ENCODE data around the gene GABBR2. TPM values are rescaled to one million over a fixed set of nuclear protein-coding genes. Genes with fewer than 3 reads are reported as not detected.

Gene GABBR2
- total and polyA plus RNA-seq, 2 of the 8 experiments (the other 6 are each of a cell fraction or from before 2014, with no cell fraction given): 0.50 to 1.2 TPM

DNA sequence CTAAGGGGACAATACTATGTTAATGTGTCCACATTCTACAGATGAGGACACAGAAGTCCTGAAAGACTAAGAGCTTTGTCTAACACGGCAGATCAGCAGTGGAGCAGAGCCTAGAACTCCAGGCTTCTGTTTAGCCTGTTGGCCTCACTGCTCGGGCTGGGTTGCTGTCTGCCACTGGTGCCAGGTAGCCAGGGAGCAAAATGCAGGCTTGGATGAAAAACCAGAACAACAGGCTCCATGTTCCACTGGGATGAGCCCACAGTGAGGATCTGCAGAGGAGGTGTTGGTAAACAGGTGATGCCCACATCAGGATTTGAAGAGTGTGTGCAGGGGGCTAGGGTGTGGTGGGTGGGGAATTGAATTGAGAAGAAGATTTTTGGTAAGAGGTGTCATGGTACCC lies 339.3 kb downstream of the GABBR2 start:
- Histone ChIP-seq H3K9me3 (ENCODE audit: insufficient read depth in 2 of 2, low read depth in 1 of 2, low read length in 1 of 2) (peaks cover 14 to 18% of the 10 kb centered on the region in 2 experiments), H3K23ac (ENCODE audit: insufficient read length) (no peak overlapping the region), H3K4me2 (ENCODE audit: insufficient read depth in 1 of 2, low read depth in 2 of 2, low read length in 2 of 2) (no peak overlapping the region), H2BK12ac (ENCODE audit: low read depth, low read length) (no peak overlapping the region), H4K8ac (ENCODE audit: extremely low read depth, insufficient read depth, low read length) (no peak overlapping the region), H3K4me3 (ENCODE audit: extremely low read depth in 1 of 4, insufficient read depth in 2 of 4, low read depth in 3 of 4, low read length in 4 of 4) (no peak overlapping the region), H2BK15ac (ENCODE audit: low read length) (no peak overlapping the region), H2BK120ac (replicated peaks; ENCODE audit: low read depth, low read length) (no peak overlapping the region), H2BK5ac (ENCODE audit: low read depth, low read length) (no peak overlapping the region), H3K56ac (replicated peaks; ENCODE audit: insufficient read length, low read depth, low read length) (no peak overlapping the region), H2AK5ac (ENCODE audit: low read depth, low read length) (no peak overlapping the region), H3K18ac (ENCODE audit: extremely low read depth, low read length) (no peak overlapping the region), H2AFZ (ENCODE audit: low read length) (no peak overlapping the region), H4K91ac (replicated peaks; ENCODE audit: insufficient read length, low read length) (no peak overlapping the region), H3K14ac (ENCODE audit: insufficient read length) (no peak overlapping the region), H2BK20ac (ENCODE audit: low read length) (no peak overlapping the region), H3K23me2 (ENCODE audit: low read depth, low read length) (peaks cover 2% of the 10 kb centered on the region; the same call in 1 of the 2 replicates), H3K27me3 (replicated peaks in 1 of 4; ENCODE audit: control insufficient read depth in 3 of 4, extremely low read depth in 1 of 4, insufficient read depth in 3 of 4, low read length in 3 of 4) (no peaks in the 10 kb centered on the region), H4K20me1 (replicated peaks in 1 of 2; ENCODE audit: control insufficient read depth in 1 of 2, insufficient read depth in 2 of 2, low read length in 2 of 2) (no peaks in the 10 kb centered on the region), H3K79me1 (ENCODE audit: low read depth, low read length) (no peaks in the 10 kb centered on the region), H3K4me1 (replicated peaks in 1 of 4; ENCODE audit: control insufficient read depth in 3 of 4, insufficient read depth in 4 of 4, low read length in 3 of 4) (no peaks in the 10 kb centered on the region), H3K36me3 (ENCODE audit: control insufficient read depth in 2 of 4, insufficient read depth in 4 of 4, low read length in 3 of 4) (no peaks in the 10 kb centered on the region), H3K27ac (ENCODE audit: low read depth, low read length) (no peak overlapping the region), H3K9ac (replicated peaks in 1 of 4; ENCODE audit: extremely low read depth in 1 of 4, low read depth in 3 of 4, low read length in 3 of 4) (no peak overlapping the region), H3K4ac (replicated peaks; ENCODE audit: insufficient read length, low read depth, low read length) (no peak overlapping the region), H3K79me2 (ENCODE audit: control insufficient read depth in 1 of 2, insufficient read depth in 2 of 2, low read length in 2 of 2) (no peaks in the 10 kb centered on the region), H4K5ac (ENCODE audit: insufficient read length, low read depth, low read length) (no peak overlapping the region)
- TF ChIP-seq CBX5 (IDR thresholded peaks at IDR 0.05; ENCODE audit: low read depth, low read length): no peak
- TF ChIP-seq HDAC2 (IDR thresholded peaks at IDR 0.05; ENCODE audit: borderline replicate concordance in 1 of 2, low read depth in 2 of 2, low read length in 2 of 2): no peak
- TF ChIP-seq NRF1 (IDR thresholded peaks at IDR 0.05; ENCODE audit: low read depth, low read length): no peak
- no peak for TF ChIP-seq SP1 (IDR thresholded peaks at IDR 0.05; ENCODE audit: low read depth, low read length)
- TF ChIP-seq SUZ12 (IDR thresholded peaks at IDR 0.05; ENCODE audit: low read length): no peak
- TF ChIP-seq TCF12 (IDR thresholded peaks at IDR 0.05; ENCODE audit: low read depth, low read length): no peak
- no peak for TF ChIP-seq RAD21 (IDR thresholded peaks at IDR 0.05 in 1 of 2, conservative IDR thresholded peaks at IDR 0.05 in 1 of 2; ENCODE audit: low read depth in 2 of 2, low read length in 2 of 2)
- no peak for TF ChIP-seq TAF7 (optimal IDR thresholded peaks at IDR 0.05; ENCODE audit: borderline replicate concordance, low read depth, low read length)
- no peak for TF ChIP-seq POLR2A (IDR thresholded peaks at IDR 0.05; ENCODE audit: control extremely low read depth in 1 of 2, low read depth in 2 of 2, low read length in 2 of 2)
- TF ChIP-seq TBP (IDR thresholded peaks at IDR 0.05; ENCODE audit: low read depth, low read length): no peak
- 94% methylated on average over 2 of the region's 2 CpGs; no CpG with 5 or more reads in 1 of the 2 experiments for WGBS, 2 experiments (ENCODE audit: extremely low coverage in 1 of 2, insufficient coverage in 1 of 2, insufficient read length in 1 of 2, insufficient replicate concordance in 2 of 2, low coverage in 1 of 2, low lambda C conversion rate in 2 of 2, missing lambda C conversion rate in 1 of 2)
- ChIA-PET CTCF (ENCODE audit: partially characterized antibody) (interaction anchor here (0.8 kb wide), 1 partner anchor 362 kb away, joined by 3 read pairs; no protein-coding TSS in a partner anchor), POLR2A (ENCODE audit: partially characterized antibody) (no interaction called here)
- DNase-seq (ENCODE audit: low read depth in 1 of 2, low spot score in 2 of 2) (no peak), FAIRE-seq (no peak)

Measured in H1 (cell line).